Cardiac fibroblast (primary cell): ENCODE data around the gene NKD1.
A peak's percentile ranks its signal among the peaks of the same experiment; 100 is the strongest.

ENCODE experiments used
- DNase-seq, 2 donors: peaks; one replicate each; pipeline versions ENCODE4 v3.0.0 to v3.0.0-alpha.2; 2010; ENCODE audit warnings: low read depth in 2 of 2
- H3K4me3 ChIP-seq, 2 donors: replicated peaks in 1 of 2; 1 replicate in 1 of 2; 2 replicates in 1 of 2; pipeline ENCODE4 v1.5.1; 2011; ENCODE audit warnings: low read depth in 2 of 2, low read length in 2 of 2, mild to moderate bottlenecking in 2 of 2, moderate library complexity in 1 of 2
- TF ChIP-seq, protein P1 (sequence below): IDR thresholded peaks from one replicate; pipeline ENCODE4 v1.5.1; 2011; ENCODE audit warnings: low read depth, mild to moderate bottlenecking, low read length, inconsistent platforms

The NKD1 gene

DNA sequence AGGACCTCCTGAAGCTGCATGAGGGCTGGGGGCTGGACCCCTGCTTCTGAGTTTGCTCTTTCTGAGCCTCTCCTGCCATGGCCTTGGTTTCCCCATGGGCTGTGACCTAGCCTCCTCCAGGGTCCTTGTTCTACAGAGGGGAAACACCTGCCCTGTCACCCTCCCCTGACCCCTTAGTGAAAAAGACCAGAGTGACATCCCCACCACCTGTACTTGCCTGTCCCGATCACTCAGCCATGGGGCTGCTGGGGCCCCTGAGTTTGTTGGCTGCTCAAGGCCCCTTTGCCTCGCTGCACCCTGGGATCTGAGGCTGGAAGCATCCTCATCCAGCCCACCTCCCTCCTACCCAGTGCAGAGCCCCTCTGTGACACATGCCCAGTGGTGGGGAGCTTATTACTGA is 146.0 kb downstream of the NKD1 start:
- no peak overlapping the region for H3K4me3 ChIP-seq
- no peak for DNase-seq
- TF ChIP-seq, protein P1, sequence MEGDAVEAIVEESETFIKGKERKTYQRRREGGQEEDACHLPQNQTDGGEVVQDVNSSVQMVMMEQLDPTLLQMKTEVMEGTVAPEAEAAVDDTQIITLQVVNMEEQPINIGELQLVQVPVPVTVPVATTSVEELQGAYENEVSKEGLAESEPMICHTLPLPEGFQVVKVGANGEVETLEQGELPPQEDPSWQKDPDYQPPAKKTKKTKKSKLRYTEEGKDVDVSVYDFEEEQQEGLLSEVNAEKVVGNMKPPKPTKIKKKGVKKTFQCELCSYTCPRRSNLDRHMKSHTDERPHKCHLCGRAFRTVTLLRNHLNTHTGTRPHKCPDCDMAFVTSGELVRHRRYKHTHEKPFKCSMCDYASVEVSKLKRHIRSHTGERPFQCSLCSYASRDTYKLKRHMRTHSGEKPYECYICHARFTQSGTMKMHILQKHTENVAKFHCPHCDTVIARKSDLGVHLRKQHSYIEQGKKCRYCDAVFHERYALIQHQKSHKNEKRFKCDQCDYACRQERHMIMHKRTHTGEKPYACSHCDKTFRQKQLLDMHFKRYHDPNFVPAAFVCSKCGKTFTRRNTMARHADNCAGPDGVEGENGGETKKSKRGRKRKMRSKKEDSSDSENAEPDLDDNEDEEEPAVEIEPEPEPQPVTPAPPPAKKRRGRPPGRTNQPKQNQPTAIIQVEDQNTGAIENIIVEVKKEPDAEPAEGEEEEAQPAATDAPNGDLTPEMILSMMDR = no peak

DNA sequence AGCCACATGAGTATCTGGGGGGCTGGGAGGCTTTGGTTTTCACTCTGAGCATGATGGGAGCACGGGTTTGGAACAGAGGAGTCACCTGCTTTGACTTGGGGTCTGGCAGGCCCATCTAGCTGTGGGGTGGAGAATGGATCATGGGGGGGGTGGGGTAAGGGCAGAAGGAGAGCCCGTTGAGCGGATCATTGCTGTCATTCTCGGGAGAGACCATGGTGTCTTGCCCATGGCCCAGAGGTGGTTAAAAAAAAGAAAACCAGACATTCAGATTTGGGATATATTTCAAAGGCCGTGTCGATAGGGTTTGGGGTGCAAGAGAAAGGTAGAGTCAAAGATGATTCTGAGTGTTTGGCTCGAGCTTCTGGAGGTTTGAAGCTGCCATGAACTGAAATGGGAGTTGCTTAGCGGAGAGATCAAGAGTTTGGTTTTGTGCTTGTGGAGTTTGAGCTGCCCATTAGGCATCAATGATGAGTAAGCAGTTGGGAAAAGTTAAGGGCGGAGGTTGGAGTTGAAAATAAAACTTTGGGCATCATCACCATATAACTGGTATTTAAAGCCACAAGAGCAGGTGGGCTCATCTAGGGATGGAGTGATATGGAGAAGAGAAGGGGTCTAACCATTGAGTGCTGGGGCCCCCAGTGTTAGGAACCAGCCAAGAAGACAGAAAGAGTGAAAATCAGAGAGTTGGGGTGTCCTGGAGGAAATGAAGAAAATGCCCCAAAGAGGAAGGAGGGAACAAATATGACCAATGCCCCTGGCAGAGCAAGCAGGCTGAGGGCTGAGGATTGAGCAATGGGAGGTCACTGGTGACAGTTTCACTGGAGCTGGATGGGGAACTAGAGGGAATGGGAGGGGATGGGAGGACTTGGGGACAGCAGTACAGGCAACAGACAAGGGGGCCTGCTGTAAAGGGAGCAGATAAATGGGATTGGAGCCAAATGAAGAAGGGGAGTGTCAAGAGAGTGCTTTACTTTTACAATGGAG is 147.1 kb downstream of the NKD1 start:
- TF ChIP-seq, protein P1 = no peak

DNA sequence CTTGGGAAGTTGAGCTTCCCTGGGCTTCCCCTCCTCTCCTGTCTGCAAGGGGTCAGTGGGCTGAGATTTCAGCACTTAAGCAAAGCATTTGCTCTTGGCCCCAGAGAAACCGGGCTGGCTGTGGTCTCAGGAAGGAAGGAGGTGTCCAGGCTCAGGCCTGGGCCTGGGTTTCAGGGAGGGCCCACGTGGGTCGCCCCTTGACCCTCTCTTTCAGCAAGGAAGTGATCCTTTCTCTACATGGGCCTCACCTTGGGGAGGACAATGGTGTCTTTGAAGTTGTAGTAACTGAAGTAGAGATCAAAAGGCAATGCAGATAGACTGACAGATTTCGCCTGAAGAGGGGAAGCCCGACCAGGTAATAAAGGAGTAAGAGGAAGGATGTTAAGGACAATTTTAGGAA is 147.9 kb downstream of the NKD1 start:
- TF ChIP-seq, protein P1 = no peak
- no peak overlapping the region for H3K4me3 ChIP-seq
- no peak for DNase-seq

More for the DNA sequence above, 147.1 kb downstream of the NKD1 start:
- DNase-seq = no peak
- H3K4me3 ChIP-seq = no peak overlapping the region

GRCh38 chr16:50696575-50697420 is 148.6 kb downstream of the NKD1 start:
- DNase-seq = peak; percentile 47 to 82
- TF ChIP-seq, protein P1 = no peak
- no peak overlapping the region for H3K4me3 ChIP-seq

GRCh38 chr16:50697421-50697715 is 149.2 kb downstream of the NKD1 start:
- TF ChIP-seq, protein P1 = no peak
- no peak overlapping the region for H3K4me3 ChIP-seq
- no peak for DNase-seq

DNA sequence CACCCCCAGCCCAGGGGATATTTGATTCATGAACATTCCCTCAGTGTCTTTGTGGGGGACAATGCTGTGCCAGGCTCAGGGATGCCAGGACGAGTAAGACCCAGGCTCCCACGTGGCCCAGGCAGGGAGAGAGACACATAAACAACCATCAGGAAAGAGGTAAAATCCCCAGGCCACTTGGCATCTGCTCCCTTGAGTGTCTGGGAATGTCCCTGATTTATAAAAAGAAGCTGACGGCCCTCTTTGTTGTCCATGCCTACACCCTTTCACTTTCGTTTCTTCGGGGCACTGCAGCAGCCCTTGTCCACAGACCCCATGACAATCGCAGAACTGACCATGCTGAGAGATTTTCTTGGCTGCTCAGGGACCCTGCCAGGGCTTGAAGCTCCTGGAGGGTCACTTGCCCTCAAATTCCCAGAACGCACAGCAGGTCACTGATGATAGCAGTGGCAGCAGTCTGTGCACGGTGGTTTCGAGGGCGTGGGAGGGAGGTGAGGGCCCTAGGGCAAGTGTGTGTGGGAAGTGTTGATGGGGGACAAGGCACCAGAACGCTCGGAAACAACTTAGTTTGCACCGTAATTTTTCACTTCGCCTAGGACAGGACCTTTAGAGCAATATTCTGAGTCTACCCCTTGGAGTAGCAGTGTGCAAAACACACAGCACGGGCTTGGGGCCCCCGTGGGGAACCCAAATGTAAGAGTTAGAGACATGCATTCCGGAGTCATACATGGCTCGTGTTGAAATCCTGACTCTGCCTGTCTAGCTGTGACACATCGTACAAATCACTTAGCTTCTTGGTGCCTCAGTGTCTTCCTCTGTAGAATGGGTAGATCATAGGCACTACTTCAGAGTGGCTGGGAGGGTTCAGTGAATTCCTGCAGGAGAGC is 149.9 kb downstream of the NKD1 start:
- TF ChIP-seq, protein P1 = no peak
- peak; percentile 42 to 65 for DNase-seq
- peak overlapping the region; percentile 18 to 35 for H3K4me3 ChIP-seq
